Kidney (tissue), 14 donors: ENCODE results near the gene RNF38. TPM values are rescaled to one million over a fixed set of nuclear protein-coding genes. Genes with fewer than 3 reads are reported as not detected.
"Not testable (repeated sequence)": the region's sequence is repeated elsewhere in the genome, so short reads cannot be mapped to it uniquely, and the experiment has no call there.

Experiments used
- DNase-seq, 5 donors: peaks; one replicate each; pipeline ENCODE4 v3.0.0-alpha.2; 2013 to 2020
- FAIRE-seq: peaks from 2 replicates; lab custom pipeline; 2012; peaks lifted over from hg19 to GRCh38; lab: Jason Lieb, UNC
- H3K27ac ChIP-seq, 2 donors: one replicate each; pipeline ENCODE4 v1.7.0; 2013; ENCODE audit warnings: low read depth in 2 of 2, low read length in 2 of 2, inconsistent platforms in 1 of 2
- H3K27me3 ChIP-seq: one replicate; pipeline ENCODE4 v1.7.1; 2013; ENCODE audit warnings: low read length, inconsistent platforms; ENCODE audit not compliant: control insufficient read depth, insufficient read depth
- H3K36me3 ChIP-seq, 3 donors: one replicate each; pipeline versions ENCODE4 v1.7.0 to v1.7.1; 2013; ENCODE audit warnings: low read length in 3 of 3, control low read depth in 1 of 3, inconsistent platforms in 1 of 3; ENCODE audit not compliant: insufficient read depth in 3 of 3, control insufficient read depth in 2 of 3
- H3K4me1 ChIP-seq, 3 donors: one replicate each; pipeline versions ENCODE4 v1.7.0 to v1.7.1; 2013; ENCODE audit warnings: low read length in 3 of 3, inconsistent platforms in 1 of 3, low read depth in 1 of 3; ENCODE audit not compliant: control insufficient read depth in 2 of 3, insufficient read depth in 2 of 3
- H3K4me3 ChIP-seq, 3 donors: one replicate each; pipeline versions ENCODE4 v1.7.0 to v1.8.1; 2013; ENCODE audit warnings: low read length in 3 of 3, control low read depth in 1 of 3, inconsistent platforms in 1 of 3
- H3K9ac ChIP-seq, 3 donors: one replicate each; pipeline versions ENCODE4 v1.7.0 to v1.7.1; 2013; ENCODE audit warnings: low read length in 3 of 3, control low read depth in 1 of 3, inconsistent platforms in 1 of 3
- H3K9me3 ChIP-seq, 3 donors: one replicate each; pipeline versions ENCODE4 v1.7.0 to v1.7.1; 2013; ENCODE audit warnings: low read length in 3 of 3, control low read depth in 1 of 3, inconsistent platforms in 1 of 3; ENCODE audit not compliant: control insufficient read depth in 2 of 3, insufficient read depth in 1 of 3
- CTCF ChIP-seq: IDR thresholded peaks from 3 replicates; pipeline ENCODE4 v1.5.1; 2012; ENCODE audit warnings: mild to moderate bottlenecking, moderate library complexity, borderline replicate concordance; ENCODE audit not compliant: insufficient read depth; ENCODE audit errors: extremely low read depth
- intact Hi-C: fragments of 100-400 bp; cut with DNase I; formaldehyde crosslinking; loops from one replicate; pipeline ENCODE4 v1.11.1; 2022
- polyA plus RNA-seq: library from polyadenylated mRNA; stranded (reverse); fragments of 350-450 nt; fragmentation: Illumina TruSeq; extraction: RNeasy Lipid Tissue Mini Kit (QIAGEN cat#74804); gene quantifications from one replicate; pipeline ENCODE4 v1.2.3, GENCODE V29; 2014; ENCODE audit warnings: low read depth, low replicate concordance; ENCODE audit not compliant: insufficient read depth
- total RNA-seq: library from RNA; stranded (reverse); fragmentation: NEBNext Ultra II Directional; extraction: Animal tissue kit (Norgen Biotek cat#: 25700); gene quantifications from one replicate; pipeline ENCODE4 v1.2.1, GENCODE V29; 2021
- donor health status: control.
- donor health status: control.
- donor health status: control.
- donor health status: control.
- donor health status: control.
- donor health status: DM: yes; HTN: yes; CAD: no.
- donor health status: Normal renal cell carcinoma (clear cell type).

The RNF38 gene
- total and polyA plus RNA-seq, 2 donors from 2014 or later, result 10.7 to 48.3 TPM

GRCh38 chr9:36301227-36301626, 98.8 kb downstream of the RNF38 start:
- H3K27ac ChIP-seq, result no peak overlapping the region
- H3K4me1 ChIP-seq, result peaks cover 3 to 8% (median 6%) of the 10 kb centered on the region in 3 donors
- FAIRE-seq (no peak), DNase-seq (no peak)
- no peaks in the 10 kb centered on the region for H3K9me3 ChIP-seq
- H3K9ac ChIP-seq, result no peak overlapping the region
- TF ChIP-seq CTCF, result no peak
- no peaks in the 10 kb centered on the region for H3K36me3 ChIP-seq
- H3K27me3 ChIP-seq, result no peaks in the 10 kb centered on the region
- H3K4me3 ChIP-seq, result no peak overlapping the region
- intact Hi-C loops, result no loop called here

GRCh38 chr9:36298566-36298965, 101.5 kb downstream of the RNF38 start:
- Histone ChIP-seq H3K9ac (no peak overlapping the region), H3K9me3 (no peaks in the 10 kb centered on the region), H3K27me3 (no peaks in the 10 kb centered on the region), H3K4me3 (no peak overlapping the region), H3K4me1 (peaks cover 3 to 10% (median 6%) of the 10 kb centered on the region in 3 donors), H3K27ac (no peak overlapping the region), H3K36me3 (no peaks in the 10 kb centered on the region)
- no peak for FAIRE-seq
- TF ChIP-seq CTCF, result no peak
- DNase-seq, result no peak
- intact Hi-C loops, result no loop called here

GRCh38 chr9:36297798-36298197, 102.3 kb downstream of the RNF38 start:
- Histone ChIP-seq H3K4me1 (peaks cover 3 to 10% (median 6%) of the 10 kb centered on the region in 3 donors), H3K36me3 (no peaks in the 10 kb centered on the region), H3K9me3 (no peaks in the 10 kb centered on the region), H3K27me3 (no peaks in the 10 kb centered on the region), H3K4me3 (no peak overlapping the region), H3K9ac (no peak overlapping the region), H3K27ac (no peak overlapping the region)
- no peak for TF ChIP-seq CTCF
- intact Hi-C loops, result no loop called here
- no peak for FAIRE-seq
- no peak for DNase-seq

GRCh38 chr9:36294996-36295395, 105.1 kb downstream of the RNF38 start:
- DNase-seq, H3K27me3 ChIP-seq, H3K36me3 ChIP-seq, intact Hi-C loops, H3K4me1 ChIP-seq, H3K27ac ChIP-seq, H3K4me3 ChIP-seq, H3K9ac ChIP-seq, FAIRE-seq, H3K9me3 ChIP-seq: not testable (repeated sequence)
